A549 treated with GW870086 at 1 μM for 4 hours (cell line): ENCODE data around the gene AGFG2. TPM values are rescaled to one million over a fixed set of nuclear protein-coding genes. Genes with fewer than 3 reads are reported as not detected.

Source experiments
- total RNA-seq: library from RNA; stranded (reverse); fragments of 200-300 nt; extraction: Qiagen RNA extraction; gene quantifications from 5 replicates; pipeline ENCODE4 v1.2.3, GENCODE V29; 2022; ENCODE audit warnings: low read depth

Gene AGFG2
- total RNA-seq: 16.6 to 27.4 TPM (median 25.2 TPM) in 5 replicates

GRCh38 chr7:100538654-100539435 is at the start of gene AGFG2:
TSS of gene AGFG2 (plus strand) at chr7:100539203. CDS start at chr7:100539347, 144 bp downstream.

GRCh38 chr7:100573691-100574361 is 34.8 kb downstream of the AGFG2 start, which contains the start of gene SAP25:
TSS of gene SAP25 (minus strand) at chr7:100573900. CDS start at chr7:100573742, 158 bp downstream.

GRCh38 chr7:100585511-100586265 is 46.7 kb downstream of the AGFG2 start, which contains the start of gene LRCH4:
TSS of gene LRCH4 (minus strand) at chr7:100586129. CDS start at chr7:100586100, 29 bp downstream.

GRCh38 chr7:100586266-100587025 is 47.4 kb downstream of the AGFG2 start, which contains the start of gene FBXO24:
TSS of gene FBXO24 (plus strand) at chr7:100586328. CDS start at chr7:100586626, 298 bp downstream.

GRCh38 chr7:100611983-100612729 is 73.2 kb downstream of the AGFG2 start, which contains the start of gene MOSPD3:
TSS of gene MOSPD3 (plus strand) at chr7:100612540. CDS start at chr7:100612792, 252 bp downstream.

Other genes with a start within 250 kb of the AGFG2 start
- not detected in 5 replicates for gene SPDYE3, start 231.5 kb upstream of the AGFG2 start, total RNA-seq
- 24.0 to 30.9 TPM (median 29.5 TPM) in 5 replicates for gene PILRB, start 181.1 kb upstream of the AGFG2 start, total RNA-seq
- gene PILRA, start 165.7 kb upstream of the AGFG2 start, total RNA-seq: 3.5 to 6.3 TPM (median 5.6 TPM) in 5 replicates
- 1.1 to 1.6 TPM (median 1.2 TPM) in 5 replicates for gene ZCWPW1, start 110.5 kb upstream of the AGFG2 start, total RNA-seq
- 32.4 to 45.9 TPM (median 39.6 TPM) in 5 replicates for gene MEPCE, start 109.4 kb upstream of the AGFG2 start, total RNA-seq
- gene PPP1R35, start 102.7 kb upstream of the AGFG2 start, total RNA-seq: 38.1 to 56.4 TPM (median 50.9 TPM) in 5 replicates
- gene SPACDR, start 74.9 kb upstream of the AGFG2 start, total RNA-seq: 0.65 to 1.3 TPM (median 0.70 TPM) in 5 replicates
- gene TSC22D4, start 60.0 kb upstream of the AGFG2 start, total RNA-seq: 37.3 to 47.4 TPM (median 46.6 TPM) in 5 replicates
- gene NYAP1, start 55.3 kb upstream of the AGFG2 start, total RNA-seq: 2.8 to 3.5 TPM (median 3.3 TPM) in 5 replicates
- gene SAP25, start 34.7 kb downstream of the AGFG2 start, total RNA-seq: 0.24 to 0.64 TPM (median 0.50 TPM) in 5 replicates
- gene LRCH4, start 46.9 kb downstream of the AGFG2 start, total RNA-seq: 12.2 to 17.6 TPM (median 15.0 TPM) in 5 replicates
- 0.15 to 0.51 TPM (median 0.34 TPM) in 5 replicates for gene FBXO24, start 47.1 kb downstream of the AGFG2 start, total RNA-seq
- 8.2 to 11.8 TPM (median 9.0 TPM) in 5 replicates for gene PCOLCE, start 63.2 kb downstream of the AGFG2 start, total RNA-seq
- gene MOSPD3, start 73.3 kb downstream of the AGFG2 start, total RNA-seq: 18.2 to 22.7 TPM (median 20.0 TPM) in 5 replicates
- 1.9 to 3.3 TPM (median 2.7 TPM) in 5 replicates for gene TFR2, start 102.3 kb downstream of the AGFG2 start, total RNA-seq
- gene ACTL6B, start 117.2 kb downstream of the AGFG2 start, total RNA-seq: not detected in 5 replicates
- 178 to 259 TPM (median 248 TPM) in 5 replicates for gene GNB2, start 134.5 kb downstream of the AGFG2 start, total RNA-seq
- gene GIGYF1, start 155.0 kb downstream of the AGFG2 start, total RNA-seq: 11.4 to 18.2 TPM (median 17.6 TPM) in 5 replicates
- 80.2 to 95.5 TPM (median 88.2 TPM) in 5 replicates for gene POP7, start 166.9 kb downstream of the AGFG2 start, total RNA-seq
- 0.09 TPM in 1 of 5 replicates, not detected in the others for gene EPO, start 181.3 kb downstream of the AGFG2 start, total RNA-seq
- gene ZAN, start 194.4 kb downstream of the AGFG2 start, total RNA-seq: not detected in 5 replicates